ENCODE measurements around the gene ADGRG6.

The ADGRG6 gene

GRCh38 chr6:142292166-142292924 is 9.5 kb upstream of the ADGRG6 start:
- no peak for DNase-seq

DNA sequence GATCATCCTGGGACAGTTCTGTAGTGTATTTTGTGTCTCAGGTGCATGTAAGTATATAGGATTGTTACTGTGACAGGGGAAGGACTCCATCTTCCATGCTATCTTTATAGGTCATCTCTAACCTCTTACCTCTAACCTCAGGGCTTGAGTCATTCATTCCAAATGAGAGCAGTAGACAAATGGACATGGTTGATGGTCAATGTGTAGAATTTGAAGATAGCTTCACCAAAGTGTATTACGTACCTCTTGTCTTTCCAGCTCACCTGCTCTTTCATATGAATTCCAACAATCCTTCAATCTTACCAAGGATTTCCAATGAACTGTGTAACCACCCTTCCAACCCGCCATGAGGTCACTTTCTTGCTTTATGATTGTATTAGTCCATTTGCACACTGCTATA is 8.7 kb upstream of the ADGRG6 start:
- no peak for DNase-seq

- no peak for DNase-seq
Measured at GRCh38 chr6:142294679-142295078, 7.1 kb upstream of the ADGRG6 start.

- no peak for DNase-seq
Measured at GRCh38 chr6:142296975-142297604, 4.7 kb upstream of the ADGRG6 start.

- no peak for DNase-seq
Measured at GRCh38 chr6:142297605-142297995, 4.2 kb upstream of the ADGRG6 start.

GRCh38 chr6:142297996-142298753 is 3.6 kb upstream of the ADGRG6 start:
- DNase-seq = no peak

- DNase-seq = no peak
Measured at GRCh38 chr6:142300302-142300701, 1.5 kb upstream of the ADGRG6 start.

DNA sequence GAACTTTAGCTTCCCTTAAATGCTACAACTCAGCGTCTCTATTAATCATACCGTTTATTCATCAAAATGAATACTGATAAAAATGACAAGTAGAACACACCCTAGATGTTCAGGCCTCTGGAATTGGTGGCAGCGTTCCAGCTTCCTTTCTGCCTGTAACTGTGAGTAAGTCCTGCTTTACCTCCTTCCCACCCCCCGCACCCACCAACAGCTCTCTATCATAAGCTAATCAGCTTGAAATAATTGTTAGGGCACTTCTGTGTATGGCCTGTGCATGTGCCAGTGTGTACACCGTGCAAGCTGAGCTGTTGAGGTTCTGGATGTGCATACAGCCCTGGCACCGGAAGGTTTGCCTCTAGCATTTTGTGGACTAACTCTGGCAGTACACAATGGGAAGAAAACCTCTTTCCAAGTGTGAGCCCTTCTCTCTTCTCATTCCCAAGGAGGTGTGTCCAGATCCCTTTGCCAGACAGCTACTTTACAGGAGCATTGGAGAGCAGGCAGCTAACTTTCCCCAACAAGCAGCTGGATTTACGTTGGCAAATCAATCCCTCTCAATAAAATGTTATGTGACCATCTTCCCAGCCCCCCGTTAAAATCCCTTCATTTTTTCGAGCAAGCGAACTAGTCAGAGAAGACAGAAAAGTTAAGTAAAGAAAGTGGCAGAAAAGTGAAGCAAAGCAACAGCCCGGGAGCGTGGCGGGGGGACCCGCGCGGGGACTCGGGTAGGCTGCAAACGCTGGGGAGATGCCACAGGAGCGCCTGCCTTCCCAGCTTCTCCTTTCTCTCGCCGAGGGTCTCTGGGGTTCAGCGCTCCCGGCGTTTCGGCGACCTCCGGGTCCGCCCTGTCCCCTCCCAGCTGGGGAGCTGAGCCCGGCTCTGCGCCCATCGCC is 803 bp upstream of the ADGRG6 start:
- DNase-seq = peak; percentile 20

DNA sequence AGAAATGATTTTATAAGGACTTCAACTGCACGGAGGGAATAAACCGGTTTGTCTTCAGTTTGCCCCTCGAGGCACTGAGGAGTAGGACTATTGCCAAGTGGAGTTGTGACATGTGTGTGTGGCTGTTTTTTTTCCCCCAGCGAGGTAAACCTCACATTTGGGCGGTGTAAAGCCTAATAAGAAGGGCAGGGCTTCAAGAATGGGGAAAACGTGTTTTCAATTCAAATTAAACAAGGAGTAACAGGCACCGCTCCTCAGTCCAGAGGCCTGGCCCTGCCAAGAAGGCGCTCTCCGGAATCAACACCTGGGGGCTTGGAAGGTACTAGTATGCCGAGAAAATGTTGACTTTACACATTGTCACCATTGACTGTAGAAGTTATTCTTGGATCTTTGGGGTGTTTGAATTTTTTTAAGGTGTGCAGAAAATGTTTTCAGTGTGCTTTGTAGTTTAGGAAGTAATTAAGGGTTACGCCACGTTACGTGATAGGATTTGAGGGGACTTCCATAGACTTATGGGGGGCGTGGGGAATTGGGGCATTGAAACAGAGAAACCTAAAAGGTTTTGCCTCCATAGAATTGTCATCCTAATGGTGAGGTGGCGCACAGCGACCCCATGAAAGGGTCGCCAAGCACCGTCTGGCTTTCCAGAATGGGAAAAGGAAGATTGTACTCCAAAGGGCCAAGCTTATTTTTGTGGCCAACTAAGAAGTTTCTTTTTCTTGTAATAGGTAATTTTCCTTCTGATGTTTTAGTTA is 791 bp downstream of the ADGRG6 start:
- DNase-seq = no peak

DNA sequence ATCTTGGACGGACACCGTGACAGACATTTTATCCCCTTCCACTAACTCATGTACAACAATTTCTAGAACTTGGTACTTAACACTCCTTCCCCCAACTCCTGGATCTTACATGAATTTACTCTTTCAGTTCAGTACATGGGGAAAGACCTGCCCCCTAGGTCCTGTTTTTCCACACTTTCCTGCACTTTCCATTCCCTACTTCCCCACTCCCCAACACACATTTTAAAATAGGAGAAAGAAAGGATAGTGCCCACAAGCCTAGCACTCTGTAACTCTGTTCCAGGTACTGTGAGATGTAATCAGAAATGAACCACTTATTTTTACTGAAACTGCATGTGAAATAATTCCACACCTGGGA is 1.3 kb downstream of the ADGRG6 start:
- no peak for DNase-seq

DNA sequence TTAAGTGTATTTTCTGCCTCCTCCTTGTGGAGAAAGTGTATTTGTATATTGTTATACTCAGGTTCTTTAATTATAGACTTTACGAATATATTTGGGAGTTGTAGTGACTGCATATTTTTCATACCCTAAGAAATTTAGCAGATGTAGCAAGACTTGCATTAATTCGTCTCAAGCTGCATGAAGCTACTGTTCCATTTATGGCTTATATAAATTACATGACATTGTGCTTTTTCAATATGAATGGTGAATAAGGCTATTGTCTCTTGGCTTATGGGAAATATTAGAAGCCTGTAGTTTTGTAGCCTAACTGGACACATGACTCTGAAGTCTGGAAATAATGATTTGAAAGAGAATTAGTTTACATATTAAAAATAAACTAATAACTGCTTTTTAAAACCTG is 2.4 kb downstream of the ADGRG6 start:
- DNase-seq = no peak

DNA sequence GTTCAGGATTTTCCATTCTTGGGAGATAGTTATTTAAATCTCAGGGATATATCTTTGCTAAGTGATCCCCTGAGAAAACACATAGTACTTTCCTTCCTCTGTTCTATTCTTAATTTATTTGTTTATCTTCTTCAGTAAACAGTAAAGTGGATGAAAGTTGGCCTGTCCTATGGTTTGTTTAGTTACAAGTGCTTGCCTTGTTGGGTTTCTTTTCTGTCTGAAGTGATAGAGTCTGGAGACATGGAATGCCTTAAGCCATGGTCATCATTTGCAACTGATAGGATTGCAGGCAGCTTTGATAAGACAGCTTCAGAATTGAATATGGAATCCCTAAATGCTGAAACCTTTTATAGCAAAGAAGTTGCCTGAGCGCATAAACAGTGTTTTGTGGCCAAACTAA is 4.9 kb downstream of the ADGRG6 start:
- no peak for DNase-seq

DNA sequence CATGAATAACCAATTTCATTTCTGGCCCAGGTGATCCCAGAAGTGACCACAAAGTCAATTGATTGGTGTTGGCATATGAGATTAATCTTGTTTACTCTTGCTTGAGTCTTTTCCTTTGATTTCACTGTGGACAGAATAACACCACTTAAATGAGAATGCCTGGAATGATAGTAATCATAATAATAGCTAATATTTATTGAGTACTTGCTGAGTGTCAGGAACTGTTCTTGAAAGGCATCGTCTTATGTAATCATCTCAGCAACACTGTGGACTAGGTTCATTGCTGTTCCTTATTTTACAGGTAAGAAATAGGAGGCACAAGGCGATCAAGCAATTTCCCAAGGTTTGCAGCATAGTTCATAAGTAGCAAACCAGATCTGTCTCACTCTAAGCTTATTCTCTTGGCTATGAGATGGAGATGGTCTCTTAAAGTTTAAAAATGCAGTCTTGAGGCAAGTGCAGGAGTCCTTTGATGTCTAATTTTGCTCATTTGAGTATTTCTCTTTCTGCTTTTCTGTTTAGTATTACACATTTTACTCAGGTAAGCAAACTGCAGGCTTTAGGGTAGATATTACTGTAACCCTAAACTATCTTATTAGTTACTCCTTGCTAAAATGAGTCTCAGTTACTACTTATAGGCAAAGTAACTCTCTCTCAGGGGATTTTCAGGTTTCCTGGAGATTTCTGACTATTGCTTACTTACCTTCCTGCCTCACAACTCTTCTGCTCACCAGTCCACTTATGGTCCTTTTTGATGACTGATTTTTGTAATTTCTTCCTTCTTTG is 6.3 kb downstream of the ADGRG6 start:
- DNase-seq = no peak

DNA sequence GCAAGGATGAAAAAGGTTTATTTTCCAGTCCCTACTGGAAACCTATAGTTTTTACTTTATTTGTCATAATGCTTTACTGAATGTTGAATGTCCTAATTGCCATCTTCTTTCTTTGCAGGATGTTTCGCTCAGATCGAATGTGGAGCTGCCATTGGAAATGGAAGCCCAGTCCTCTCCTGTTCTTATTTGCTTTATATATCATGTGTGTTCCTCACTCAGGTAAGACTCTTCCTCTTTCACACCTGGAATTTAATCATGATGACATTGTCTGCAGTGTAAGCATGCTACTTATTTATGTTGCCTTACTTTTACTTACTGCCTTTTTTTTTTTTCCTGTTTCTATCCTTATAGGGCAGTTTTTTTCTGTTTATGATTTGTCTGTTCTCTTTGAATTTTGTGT is 7.6 kb downstream of the ADGRG6 start:
- no peak for DNase-seq

DNA sequence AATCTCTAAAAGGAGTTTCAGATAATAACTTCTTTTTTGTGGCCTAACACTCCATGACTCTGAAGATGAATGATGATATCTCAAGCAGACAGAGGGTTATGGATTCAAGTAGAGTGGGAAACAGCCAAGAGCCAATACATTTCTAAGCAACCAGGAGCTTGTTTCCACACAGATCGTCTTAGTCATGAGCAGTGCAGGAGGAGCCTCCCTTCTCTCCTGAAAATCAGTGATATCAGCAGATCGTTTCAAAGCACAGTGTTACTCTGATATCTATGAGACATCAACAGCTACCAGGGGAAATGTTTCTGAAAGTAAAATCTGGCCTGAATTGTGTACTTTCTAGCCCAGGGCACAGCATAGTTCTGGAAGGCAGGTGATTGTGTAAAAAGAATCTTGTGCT is 11.5 kb downstream of the ADGRG6 start:
- no peak for DNase-seq

GRCh38 chr6:142316791-142317368 is 15.1 kb downstream of the ADGRG6 start:
- DNase-seq = no peak

GRCh38 chr6:142318714-142319113 is 16.9 kb downstream of the ADGRG6 start:
- DNase-seq = no peak

DNA sequence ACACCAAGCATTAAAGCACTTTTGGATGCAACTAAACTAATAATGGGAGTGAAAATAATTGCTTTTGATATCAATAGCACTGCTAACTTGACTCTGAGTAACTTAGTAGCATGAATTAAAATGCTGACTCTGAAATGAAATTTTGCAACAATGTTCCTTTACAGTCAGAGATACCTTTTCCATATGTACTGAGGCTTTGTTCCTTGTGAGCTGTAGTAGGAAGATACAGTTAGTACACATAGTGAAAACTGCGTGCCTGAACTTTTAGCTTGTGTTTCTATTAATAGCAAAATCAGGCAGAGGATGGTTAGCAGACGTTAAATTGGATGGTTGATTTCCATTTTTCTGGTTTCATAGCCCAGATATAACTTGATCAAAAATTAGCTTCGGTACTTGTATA is 18.6 kb downstream of the ADGRG6 start:
- DNase-seq = no peak

- DNase-seq = no peak
Measured at GRCh38 chr6:142321451-142321850, 19.6 kb downstream of the ADGRG6 start.

DNA sequence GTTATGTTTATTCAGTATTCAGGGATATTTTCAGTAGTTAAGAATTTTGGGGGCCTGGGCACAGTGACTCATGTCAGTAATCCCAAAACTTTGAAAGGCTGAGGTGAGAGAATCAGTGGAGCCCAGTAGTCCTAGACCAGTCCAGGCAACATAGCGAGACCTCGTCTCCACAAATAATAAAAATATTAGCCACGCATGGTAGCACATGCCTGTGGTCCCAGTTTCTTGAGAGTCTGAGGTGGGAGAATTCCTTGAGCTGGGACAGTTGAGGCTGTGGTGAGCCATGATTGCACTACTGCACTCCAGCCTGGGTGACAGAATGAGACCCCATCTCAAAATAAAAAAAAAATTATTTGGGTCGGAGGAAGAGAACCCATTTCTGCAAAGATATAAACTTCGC is 20.3 kb downstream of the ADGRG6 start:
- DNase-seq = no peak
